Caco-2 (cell line): ENCODE measurements around the gene WNT3A. TPM values are rescaled to one million over a fixed set of nuclear protein-coding genes. Genes with fewer than 3 reads are reported as not detected.

ENCODE experiments used
- BruUV-seq: library from RNA; stranded (reverse); fragments of 400-500 nt; replicated peaks from 2 replicates; lab custom pipeline; 2021; lab: Mats Ljungman, UMichigan
- CTCF ChIA-PET: fragments of 300-600 bp; sonication (Branson Sonifier 250); formaldehyde crosslinking; loops from one replicate; lab custom pipeline; 2022; ENCODE audit warnings: antibody characterized with exemption; lab: Charles Lee
- POLR2A ChIA-PET: fragments of 300-600 bp; sonication (Branson Sonifier 250); formaldehyde crosslinking; loops from one replicate; lab custom pipeline; 2022; ENCODE audit warnings: antibody characterized with exemption; lab: Charles Lee
- DNase-seq, 2 experiments: peaks; one replicate each; pipeline versions ENCODE4 v3.0.0 to v3.0.0-alpha.2; 2020 to 2022
- H3K27me3 ChIP-seq: replicated peaks from 2 replicates; pipeline ENCODE4 v1.6.0; 2011; ENCODE audit warnings: low read length; ENCODE audit not compliant: control insufficient read depth, insufficient read depth
- H3K36me3 ChIP-seq: 2 replicates; pipeline ENCODE4 v1.5.1; 2011; ENCODE audit warnings: low read length; ENCODE audit not compliant: control insufficient read depth, insufficient read depth
- H3K4me1 ChIP-seq: fragments of 250-450 bp; sonication (Bioruptor Pico); 2 replicates; pipeline ENCODE4 v1.5.1; 2020; ENCODE audit warnings: mild to moderate bottlenecking
- H3K4me3 ChIP-seq: 2 replicates; pipeline ENCODE4 v1.5.1; 2011; ENCODE audit warnings: low read depth, mild to moderate bottlenecking, control low read depth, low read length
- H3K9me3 ChIP-seq: fragments of 250-450 bp; sonication (Bioruptor Pico); 2 replicates; pipeline ENCODE4 v1.5.1; 2020; ENCODE audit warnings: mild to moderate bottlenecking, moderate library complexity
- H3K27ac Mint-ChIP-seq: one replicate; pipeline ENCODE4 v1.8.0; 2022; ENCODE audit warnings: mixed read lengths; ENCODE audit not compliant: unreplicated experiment
- H3K27me3 Mint-ChIP-seq: one replicate; pipeline ENCODE4 v1.8.0; 2022; ENCODE audit warnings: mixed read lengths; ENCODE audit not compliant: insufficient read depth, unreplicated experiment
- H3K36me3 Mint-ChIP-seq: one replicate; pipeline ENCODE4 v1.8.0; 2022; ENCODE audit warnings: mild to moderate bottlenecking, mixed read lengths; ENCODE audit not compliant: insufficient read depth, unreplicated experiment
- H3K4me1 Mint-ChIP-seq: one replicate; pipeline ENCODE4 v1.8.0; 2022; ENCODE audit warnings: low read depth, mixed read lengths; ENCODE audit not compliant: unreplicated experiment
- H3K4me3 Mint-ChIP-seq: one replicate; pipeline ENCODE4 v1.8.0; 2022; ENCODE audit warnings: mild to moderate bottlenecking, moderate library complexity, mixed read lengths; ENCODE audit not compliant: unreplicated experiment
- H3K9me3 Mint-ChIP-seq: one replicate; pipeline ENCODE4 v1.8.0; 2022; ENCODE audit warnings: mixed read lengths; ENCODE audit not compliant: unreplicated experiment
- intact Hi-C: fragments of 100-400 bp; cut with micrococcal nuclease; formaldehyde crosslinking; loops from one replicate; pipeline ENCODE4 v1.10.0; 2022; ENCODE audit not compliant: unreplicated experiment
- total RNA-seq: library from RNA; stranded (reverse); gene quantifications from 2 replicates; pipeline ENCODE4 v1.2.3, GENCODE V29; 2022
- TF ChIP-seq, protein P1 (sequence below), 2 experiments: fragments of 200-600 bp in 1 of 2; IDR thresholded peaks; 1 replicate in 1 of 2; 2 replicates in 1 of 2; pipeline versions ENCODE4 v1.5.1 to v1.8.0; 2011 to 2022; ENCODE audit warnings: antibody characterized with exemption in 1 of 2, control low read depth in 1 of 2, inconsistent platforms in 1 of 2, low read depth in 1 of 2, low read length in 1 of 2, mild to moderate bottlenecking in 1 of 2, moderate library complexity in 1 of 2; ENCODE audit not compliant: insufficient read depth in 1 of 2, severe bottlenecking in 1 of 2, unreplicated experiment in 1 of 2

WNT3A gene
- total RNA-seq, 1 experiment from 2014 or later: 0.09 TPM

DNA sequence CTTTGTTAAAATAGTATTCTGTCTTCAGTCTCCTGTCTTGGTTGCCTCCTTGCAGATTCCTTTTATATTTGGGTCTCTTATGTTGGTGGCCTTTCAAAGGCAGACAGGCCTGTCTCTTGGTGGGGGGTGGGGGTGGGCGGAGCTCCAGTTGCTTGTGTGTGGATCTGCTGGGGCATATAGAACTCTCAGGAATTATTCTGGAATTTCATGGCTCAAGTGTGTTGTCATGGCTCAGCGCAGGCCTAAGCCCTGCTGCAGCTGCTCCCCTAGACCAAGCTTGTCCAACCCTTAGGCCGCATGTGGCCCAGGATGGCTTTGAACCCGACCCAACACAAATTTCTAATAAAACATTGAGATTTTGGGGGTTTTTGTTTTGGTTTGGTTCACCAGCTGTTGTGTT is 88.4 kb downstream of the WNT3A start:
- H3K27ac Mint-ChIP-seq: peak overlapping the region; percentile 15
- peaks cover 21% of the 10 kb centered on the region for H3K9me3 Mint-ChIP-seq
- Histone ChIP-seq H3K36me3 (peaks cover 10% of the 10 kb centered on the region), H3K27me3 (no peaks in the 10 kb centered on the region), H3K4me1 (peaks cover 11% of the 10 kb centered on the region), H3K9me3 (peaks cover 9% of the 10 kb centered on the region; the same call in 1 of the 2 replicates), H3K4me3 (no peak overlapping the region)
- ChIA-PET POLR2A (no interaction called here), CTCF (no interaction called here)
- peaks cover 97% of the 10 kb centered on the region for H3K36me3 Mint-ChIP-seq
- H3K27me3 Mint-ChIP-seq: no peaks in the 10 kb centered on the region
- intact Hi-C loops: no loop called here
- no peaks in the 10 kb centered on the region for H3K4me1 Mint-ChIP-seq
- no peak overlapping the region for H3K4me3 Mint-ChIP-seq
- TF ChIP-seq, protein P1, sequence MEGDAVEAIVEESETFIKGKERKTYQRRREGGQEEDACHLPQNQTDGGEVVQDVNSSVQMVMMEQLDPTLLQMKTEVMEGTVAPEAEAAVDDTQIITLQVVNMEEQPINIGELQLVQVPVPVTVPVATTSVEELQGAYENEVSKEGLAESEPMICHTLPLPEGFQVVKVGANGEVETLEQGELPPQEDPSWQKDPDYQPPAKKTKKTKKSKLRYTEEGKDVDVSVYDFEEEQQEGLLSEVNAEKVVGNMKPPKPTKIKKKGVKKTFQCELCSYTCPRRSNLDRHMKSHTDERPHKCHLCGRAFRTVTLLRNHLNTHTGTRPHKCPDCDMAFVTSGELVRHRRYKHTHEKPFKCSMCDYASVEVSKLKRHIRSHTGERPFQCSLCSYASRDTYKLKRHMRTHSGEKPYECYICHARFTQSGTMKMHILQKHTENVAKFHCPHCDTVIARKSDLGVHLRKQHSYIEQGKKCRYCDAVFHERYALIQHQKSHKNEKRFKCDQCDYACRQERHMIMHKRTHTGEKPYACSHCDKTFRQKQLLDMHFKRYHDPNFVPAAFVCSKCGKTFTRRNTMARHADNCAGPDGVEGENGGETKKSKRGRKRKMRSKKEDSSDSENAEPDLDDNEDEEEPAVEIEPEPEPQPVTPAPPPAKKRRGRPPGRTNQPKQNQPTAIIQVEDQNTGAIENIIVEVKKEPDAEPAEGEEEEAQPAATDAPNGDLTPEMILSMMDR (IDR thresholded peaks at IDR 0.05; ENCODE audit: insufficient read depth in 1 of 2, low read depth in 1 of 2, low read length in 1 of 2, severe bottlenecking in 1 of 2, unreplicated experiment in 1 of 2): no peak
- no TSS peak for BruUV-seq
- no peak for DNase-seq

DNA sequence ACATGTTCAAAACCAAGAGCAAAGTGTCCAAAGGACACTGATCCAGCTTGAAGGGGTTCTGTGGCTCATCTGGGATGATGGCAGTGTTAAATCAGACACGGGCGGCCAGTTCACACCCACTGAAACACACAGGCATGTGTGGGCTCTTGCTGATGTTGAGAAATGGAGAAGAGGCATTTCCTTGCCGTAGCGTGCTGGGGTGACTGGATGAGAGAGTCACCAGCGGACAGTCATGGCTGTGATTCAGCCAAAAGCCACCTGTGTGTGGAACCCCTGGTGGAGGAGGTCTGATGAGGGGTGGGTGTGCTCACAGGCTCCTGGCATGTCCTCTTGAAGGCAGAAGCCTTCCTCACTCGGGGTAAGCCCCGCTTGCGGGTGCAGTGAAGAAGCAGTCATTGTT is 89.1 kb downstream of the WNT3A start:
- peaks cover 97% of the 10 kb centered on the region for H3K36me3 Mint-ChIP-seq

DNA sequence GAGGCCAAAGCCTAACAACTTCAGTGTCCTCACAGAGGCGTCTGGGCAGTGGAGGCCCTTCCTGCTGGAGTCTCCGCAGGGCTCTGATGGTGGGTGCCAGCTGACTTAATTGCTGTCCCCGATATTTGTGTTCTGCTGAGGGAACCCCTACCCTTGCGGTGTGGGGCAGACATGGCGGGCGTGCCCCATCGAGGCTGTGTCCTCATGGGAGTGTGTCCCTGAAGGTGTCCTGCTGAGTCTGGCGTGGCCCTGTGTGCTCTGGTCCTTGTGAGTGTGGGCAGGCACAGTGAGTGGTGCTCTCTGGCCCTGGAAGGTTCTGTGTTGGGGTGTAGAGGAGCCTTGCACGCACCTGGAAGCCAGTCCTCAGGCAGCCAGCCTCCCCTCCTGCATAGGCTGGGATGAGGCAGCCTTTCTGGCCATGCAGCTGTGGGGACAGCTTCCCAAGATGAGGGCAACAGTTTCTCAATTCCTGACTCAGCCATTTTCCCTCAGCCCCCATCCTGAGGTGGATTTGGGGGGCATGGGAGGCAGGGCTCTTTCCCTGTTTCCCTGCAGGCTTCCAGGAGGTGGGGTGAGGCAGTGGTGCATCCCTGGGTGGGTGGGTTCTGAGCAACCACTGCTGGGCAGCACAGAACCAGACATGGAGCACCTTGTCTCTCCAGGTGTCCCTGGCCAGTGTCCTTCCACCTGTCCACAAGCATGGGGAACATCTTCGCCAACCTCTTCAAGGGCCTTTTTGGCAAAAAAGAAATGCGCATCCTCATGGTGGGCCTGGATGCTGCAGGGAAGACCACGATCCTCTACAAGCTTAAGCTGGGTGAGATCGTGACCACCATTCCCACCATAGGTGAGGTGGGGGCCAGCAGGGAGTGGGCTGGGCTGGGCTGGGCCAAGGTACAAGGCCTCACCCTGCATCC is 89.9 kb downstream of the WNT3A start:
- TF ChIP-seq, protein P1 (IDR thresholded peaks at IDR 0.05; ENCODE audit: insufficient read depth in 1 of 2, low read depth in 1 of 2, low read length in 1 of 2, severe bottlenecking in 1 of 2, unreplicated experiment in 1 of 2): no peak
- Mint-ChIP-seq H3K27me3 (no peaks in the 10 kb centered on the region), H3K36me3 (peaks cover 96% of the 10 kb centered on the region), H3K4me1 (peaks cover 6% of the 10 kb centered on the region), H3K4me3 (no peak overlapping the region), H3K9me3 (peaks cover 21% of the 10 kb centered on the region), H3K27ac (no peak overlapping the region)
- no TSS peak for BruUV-seq
- peaks cover 12% of the 10 kb centered on the region for H3K36me3 ChIP-seq
- H3K4me1 ChIP-seq: peaks cover 16% of the 10 kb centered on the region
- H3K27me3 ChIP-seq: no peaks in the 10 kb centered on the region
- ChIA-PET CTCF (no interaction called here), POLR2A (no interaction called here)
- intact Hi-C loops: no loop called here
- peak in 1 of 2 experiments; percentile 30 for DNase-seq
- H3K4me3 ChIP-seq: no peak overlapping the region
- H3K9me3 ChIP-seq: peaks cover 9% of the 10 kb centered on the region; the same call in 1 of the 2 replicates

More for the DNA sequence above, 89.1 kb downstream of the WNT3A start:
- peak in 1 of 2 experiments; percentile 23 for DNase-seq
- CTCF ChIA-PET: no interaction called here
- no peak overlapping the region for H3K4me3 ChIP-seq
- TF ChIP-seq, protein P1 (IDR thresholded peaks at IDR 0.05; ENCODE audit: insufficient read depth in 1 of 2, low read depth in 1 of 2, low read length in 1 of 2, severe bottlenecking in 1 of 2, unreplicated experiment in 1 of 2): no peak
- peaks cover 9% of the 10 kb centered on the region; the same call in 1 of the 2 replicates for H3K9me3 ChIP-seq
- Mint-ChIP-seq H3K9me3 (peaks cover 21% of the 10 kb centered on the region), H3K4me3 (no peak overlapping the region), H3K4me1 (no peaks in the 10 kb centered on the region), H3K27ac (peak overlapping the region; percentile 44), H3K27me3 (no peaks in the 10 kb centered on the region)
- BruUV-seq: no TSS peak
- peaks cover 9% of the 10 kb centered on the region for H3K4me1 ChIP-seq
- intact Hi-C loops: no loop called here
- POLR2A ChIA-PET: no interaction called here
- H3K27me3 ChIP-seq: no peaks in the 10 kb centered on the region
- H3K36me3 ChIP-seq: peaks cover 11% of the 10 kb centered on the region
